HG03025 (cell line): ENCODE measurements around the gene FAM222B.
"Not testable (repeated sequence)": the region's sequence is repeated elsewhere in the genome, so short reads cannot be mapped to it uniquely, and the experiment has no call there.

ENCODE experiments used
- ATAC-seq: cut with Tn5 transposase; IDR thresholded peaks from one replicate; pipeline ENCODE4 v1.9.1; 2021; ENCODE audit warnings: mild to moderate bottlenecking, moderate library complexity; ENCODE audit not compliant: unreplicated experiment, low FRiP score

Gene FAM222B

GRCh38 chr17:28735913-28736769, 106.4 kb downstream of the FAM222B start:
- not testable (repeated sequence) for ATAC-seq

- ATAC-seq: no peak
These were observed 107.3 kb downstream of the FAM222B start for GRCh38 chr17:28735242-28735722.

GRCh38 chr17:28734712-28735241, 107.8 kb downstream of the FAM222B start:
- ATAC-seq: no peak

GRCh38 chr17:28733346-28733745, 109.2 kb downstream of the FAM222B start:
- no peak for ATAC-seq

- ATAC-seq: no peak
These were observed 112.7 kb downstream of the FAM222B start for GRCh38 chr17:28729950-28730330.

- peak; percentile 38 for ATAC-seq
These were observed 114.0 kb downstream of the FAM222B start, which contains the start of gene NEK8 for GRCh38 chr17:28728364-28729200. Gene NEK8 (plus strand): TSS chr17:28728788. CDS start chr17:28728814, 26 bp downstream.

GRCh38 chr17:28726627-28727491, 115.7 kb downstream of the FAM222B start:
- ATAC-seq: peak; percentile 39

- ATAC-seq: peak; percentile 5
These were observed 116.4 kb downstream of the FAM222B start, which contains the start of gene TLCD1 for GRCh38 chr17:28726226-28726626. Gene TLCD1 (minus strand): TSS chr17:28726233. CDS start chr17:28726097, 136 bp downstream.

GRCh38 chr17:28725660-28726225, 116.8 kb downstream of the FAM222B start:
- no peak for ATAC-seq

GRCh38 chr17:28725166-28725659, 117.4 kb downstream of the FAM222B start:
- no peak for ATAC-seq

GRCh38 chr17:28724500-28725165, 118.0 kb downstream of the FAM222B start:
- ATAC-seq: no peak

GRCh38 chr17:28723836-28724499, 118.6 kb downstream of the FAM222B start:
- ATAC-seq: not testable (repeated sequence)

- ATAC-seq: no peak
These were observed 119.3 kb downstream of the FAM222B start for GRCh38 chr17:28723159-28723835.

GRCh38 chr17:28722417-28723158, 120.0 kb downstream of the FAM222B start:
- ATAC-seq: no peak

GRCh38 chr17:28720997-28721329, 121.6 kb downstream of the FAM222B start:
- ATAC-seq: not testable (repeated sequence)

GRCh38 chr17:28720247-28720996, 122.2 kb downstream of the FAM222B start:
- ATAC-seq: no peak
